IPS-18c (cell line): ENCODE results near the gene RAPGEF5.

Experiments
- H3K4me3 ChIP-seq: 2 replicates; pipeline ENCODE4 v1.7.0; 2013; ENCODE audit warnings: low read depth, mild to moderate bottlenecking, low read length, moderate library complexity; ENCODE audit not compliant: insufficient read depth
- H3K9me3 ChIP-seq: one replicate; pipeline ENCODE4 v1.6.1; 2013; ENCODE audit warnings: mild to moderate bottlenecking, low read length, moderate library complexity; ENCODE audit not compliant: control insufficient read depth, insufficient read depth

RAPGEF5 gene

DNA sequence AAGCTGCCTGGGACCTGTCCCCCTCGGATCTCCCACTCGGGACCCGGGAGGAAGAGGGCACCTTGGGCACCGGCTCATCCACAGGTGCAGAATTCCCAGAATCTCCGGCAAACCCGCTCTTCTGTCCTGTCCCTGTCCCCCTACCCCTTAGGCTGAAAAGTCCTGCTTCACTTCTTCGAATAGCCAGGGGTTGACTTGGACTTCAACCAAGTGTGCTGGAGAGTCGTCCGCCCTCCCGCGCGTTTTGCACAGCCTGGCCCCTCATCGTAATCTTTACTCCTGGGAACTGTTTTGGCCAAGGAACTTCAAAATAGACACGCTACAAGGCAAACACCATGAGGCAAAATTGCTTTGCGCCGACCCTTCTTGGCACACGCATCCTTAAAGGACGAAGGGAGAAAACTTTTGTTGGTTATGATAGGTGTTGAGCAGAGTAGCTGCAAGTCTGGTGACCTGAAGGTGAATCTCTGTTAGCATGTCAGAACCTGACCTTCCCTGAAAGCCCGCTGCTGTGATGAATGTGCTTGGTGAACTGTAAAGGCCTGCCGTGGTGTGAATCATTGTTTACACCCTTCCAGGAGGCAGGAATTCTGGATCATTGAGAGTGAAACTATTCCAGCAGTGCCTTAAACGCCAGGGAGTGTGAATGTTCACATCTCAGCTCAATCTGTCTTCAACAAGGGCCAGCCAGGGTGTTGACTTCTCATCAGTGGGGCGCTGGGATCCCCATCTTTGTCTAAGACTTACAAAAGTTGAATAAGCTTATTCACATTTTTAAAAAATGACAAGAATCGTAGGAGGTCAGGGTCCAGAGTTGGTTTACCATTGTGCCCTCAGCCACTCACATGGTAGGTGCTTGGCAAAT is 589 bp upstream of the RAPGEF5 start:
- H3K4me3 ChIP-seq, result peak overlapping the region; percentile 45
- H3K9me3 ChIP-seq, result peaks cover 2% of the 10 kb centered on the region

DNA sequence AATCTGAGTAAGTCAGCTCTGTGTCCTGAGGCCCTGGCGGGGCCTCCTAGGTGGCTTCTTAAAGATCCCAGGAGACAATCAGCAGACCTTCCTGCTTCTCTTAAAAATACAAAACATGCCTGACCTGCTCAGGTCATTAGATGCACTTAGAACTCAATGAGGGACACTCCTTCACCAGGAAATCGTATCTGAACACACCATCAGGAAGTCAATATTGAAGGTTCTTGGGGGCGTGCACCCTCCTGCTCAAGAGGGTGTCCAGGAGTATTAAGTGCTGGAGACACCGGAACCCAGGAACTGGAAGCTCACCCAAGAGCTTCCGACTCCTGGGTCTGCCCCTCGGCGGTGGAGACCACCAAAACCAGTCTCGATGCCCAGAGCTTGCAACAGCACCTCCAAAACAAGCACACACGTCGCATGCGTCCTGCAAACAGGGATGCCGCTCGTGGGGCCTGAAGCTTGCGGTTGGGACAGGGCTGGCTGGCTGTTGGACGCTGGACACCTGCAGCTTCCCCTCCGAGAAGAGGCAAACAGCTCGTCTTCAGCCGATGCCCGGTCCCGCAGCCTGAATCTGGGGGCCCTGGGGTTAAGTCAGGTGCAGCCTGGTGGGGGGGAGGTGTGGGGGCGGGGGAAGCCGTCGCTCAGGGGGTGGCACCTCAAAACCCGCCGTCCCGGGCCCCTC is 803 bp downstream of the RAPGEF5 start:
- peak overlapping the region; percentile 49 for H3K4me3 ChIP-seq
- H3K9me3 ChIP-seq, result peaks cover 2% of the 10 kb centered on the region

DNA sequence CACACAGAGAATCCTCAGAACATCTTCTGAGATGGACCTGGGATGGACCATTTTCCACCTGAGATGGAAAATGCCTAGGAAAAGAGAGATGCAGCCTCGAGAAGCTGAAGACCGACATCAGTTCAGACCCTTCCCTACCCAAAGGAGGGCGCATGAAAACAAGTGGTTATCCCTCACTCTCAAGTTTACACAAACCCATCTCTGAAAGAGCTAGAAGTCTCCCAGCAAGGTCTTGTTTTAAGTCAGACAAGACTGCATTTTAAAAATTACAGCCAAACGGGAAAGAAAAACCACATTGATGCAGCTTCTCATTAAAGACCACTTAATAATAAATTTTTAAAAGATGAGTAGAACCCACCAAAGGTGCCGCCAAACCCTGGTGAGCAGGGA is 1.3 kb downstream of the RAPGEF5 start:
- Histone ChIP-seq H3K4me3 (peak overlapping the region; percentile 49; the same call in 1 of the 2 replicates), H3K9me3 (peaks cover 2% of the 10 kb centered on the region)

DNA sequence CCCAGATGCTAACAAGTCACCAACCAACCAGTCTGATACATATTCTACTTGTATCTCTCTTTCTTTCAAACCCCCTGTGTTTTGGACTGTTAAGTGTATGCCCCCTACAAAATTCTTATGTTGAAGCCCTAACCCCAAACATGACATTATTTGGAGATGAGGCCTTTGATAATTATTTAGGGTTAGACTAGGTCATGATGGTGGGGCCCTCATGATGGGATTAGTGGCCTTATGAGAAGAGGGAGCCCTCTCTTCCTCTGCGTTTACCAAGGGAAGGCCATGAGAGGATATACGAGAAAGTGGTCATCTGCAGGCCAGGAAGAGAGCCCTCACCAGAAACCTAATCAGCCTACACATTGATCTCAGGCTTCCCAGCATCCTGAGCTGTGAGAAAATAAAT is 2.5 kb downstream of the RAPGEF5 start:
- no peak overlapping the region for H3K4me3 ChIP-seq

DNA sequence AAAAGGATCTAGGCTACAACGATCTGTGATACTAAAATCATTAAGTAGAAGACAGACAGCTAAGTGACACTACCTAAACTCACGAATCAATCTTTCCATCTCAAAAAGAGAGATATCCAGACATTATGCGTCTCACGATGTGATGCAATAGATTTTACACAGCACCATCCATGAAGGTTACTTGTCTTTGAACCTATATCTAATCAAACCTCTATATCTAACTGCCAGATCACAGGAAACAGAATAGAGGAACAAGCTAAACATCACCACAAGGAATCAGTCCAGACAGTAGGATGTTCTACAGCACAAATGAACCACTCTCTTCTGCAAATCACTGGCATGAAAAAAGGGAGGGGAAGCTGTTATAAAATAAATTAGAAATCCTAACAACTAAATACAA is 4.1 kb downstream of the RAPGEF5 start:
- Histone ChIP-seq H3K4me3 (no peak overlapping the region), H3K9me3 (no peaks in the 10 kb centered on the region)

More for the DNA sequence above, 2.5 kb downstream of the RAPGEF5 start:
- H3K9me3 ChIP-seq, result peaks cover 2% of the 10 kb centered on the region

DNA sequence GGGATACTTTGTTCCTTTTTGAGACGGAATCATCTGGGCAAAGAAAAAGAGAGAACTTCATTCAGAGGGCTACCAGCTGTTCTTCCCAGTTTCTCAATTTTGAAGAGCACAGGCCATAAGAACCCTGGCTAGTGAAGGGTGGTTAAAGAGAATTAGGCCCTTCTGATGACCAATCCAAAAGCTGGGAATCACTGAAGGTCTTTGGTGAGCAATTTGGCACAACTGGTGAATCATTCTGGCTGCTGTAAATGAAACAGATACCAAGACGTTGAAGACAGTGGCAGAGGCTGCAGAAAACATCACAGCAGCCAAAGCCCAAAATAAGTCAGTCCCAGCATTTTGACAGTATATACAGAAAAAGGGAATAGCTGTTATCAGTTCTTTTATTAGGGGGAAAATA is 5.1 kb downstream of the RAPGEF5 start:
- H3K4me3 ChIP-seq, result no peak overlapping the region
- H3K9me3 ChIP-seq, result no peaks in the 10 kb centered on the region

DNA sequence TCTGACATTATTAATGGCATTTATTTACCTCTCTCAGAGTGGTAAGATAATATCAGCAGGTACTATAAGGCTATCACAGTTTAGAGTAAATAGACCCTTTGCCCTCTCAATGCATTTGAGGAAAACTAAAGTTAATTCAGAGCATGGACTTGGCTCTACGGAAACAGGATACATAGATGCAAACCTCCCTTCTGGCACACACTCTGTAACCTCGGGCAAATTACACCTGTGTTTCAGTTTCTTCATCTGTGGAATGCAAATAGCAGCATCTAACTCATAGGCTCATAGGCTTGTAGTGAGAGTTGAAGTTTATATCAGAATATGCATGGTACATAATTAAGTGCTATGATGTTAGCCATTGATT is 5.6 kb downstream of the RAPGEF5 start:
- no peak overlapping the region for H3K4me3 ChIP-seq
- no peaks in the 10 kb centered on the region for H3K9me3 ChIP-seq

DNA sequence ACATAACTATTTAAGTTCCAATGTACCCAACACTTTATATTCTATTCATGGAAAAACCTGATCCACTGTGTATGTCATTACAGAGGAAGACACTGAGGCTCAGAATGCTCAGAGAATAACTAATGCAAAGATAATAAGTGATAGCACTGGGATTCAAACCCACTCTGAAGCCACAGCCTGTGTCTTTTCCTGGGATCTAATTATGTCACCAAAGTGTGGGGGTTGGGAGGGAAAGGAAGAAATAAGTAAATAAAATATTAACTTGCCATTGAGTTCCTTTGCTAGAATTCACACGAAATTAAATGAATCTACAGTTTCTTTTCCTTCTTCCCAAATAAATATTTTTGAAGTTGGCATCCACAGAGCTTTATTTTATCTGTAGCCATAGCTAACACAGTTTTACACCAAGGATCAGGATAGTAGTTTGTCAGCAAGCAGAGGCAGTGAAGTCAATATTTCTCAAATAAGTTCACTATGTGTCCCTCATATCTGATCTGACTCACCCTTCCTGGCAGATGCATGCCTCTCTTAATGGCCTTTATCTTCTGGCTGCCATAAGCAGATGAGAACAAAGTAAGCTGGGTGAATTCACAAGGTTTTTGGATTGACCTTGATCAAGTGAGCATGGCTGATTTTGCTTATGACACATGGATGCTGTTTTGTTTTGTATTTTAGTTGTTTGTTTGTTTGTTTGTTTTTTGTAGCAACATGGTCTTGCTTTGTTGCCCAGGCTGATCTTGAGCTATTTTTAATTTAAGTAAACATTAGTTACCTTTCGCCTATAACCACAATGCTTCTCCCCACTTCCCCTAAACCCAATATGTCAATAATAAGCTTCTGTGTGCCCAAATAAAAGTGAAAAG is 6.3 kb downstream of the RAPGEF5 start:
- Histone ChIP-seq H3K9me3 (no peaks in the 10 kb centered on the region), H3K4me3 (no peak overlapping the region)

GRCh38 chr7:22348379-22348778 is 8.6 kb downstream of the RAPGEF5 start:
- no peaks in the 10 kb centered on the region for H3K9me3 ChIP-seq

DNA sequence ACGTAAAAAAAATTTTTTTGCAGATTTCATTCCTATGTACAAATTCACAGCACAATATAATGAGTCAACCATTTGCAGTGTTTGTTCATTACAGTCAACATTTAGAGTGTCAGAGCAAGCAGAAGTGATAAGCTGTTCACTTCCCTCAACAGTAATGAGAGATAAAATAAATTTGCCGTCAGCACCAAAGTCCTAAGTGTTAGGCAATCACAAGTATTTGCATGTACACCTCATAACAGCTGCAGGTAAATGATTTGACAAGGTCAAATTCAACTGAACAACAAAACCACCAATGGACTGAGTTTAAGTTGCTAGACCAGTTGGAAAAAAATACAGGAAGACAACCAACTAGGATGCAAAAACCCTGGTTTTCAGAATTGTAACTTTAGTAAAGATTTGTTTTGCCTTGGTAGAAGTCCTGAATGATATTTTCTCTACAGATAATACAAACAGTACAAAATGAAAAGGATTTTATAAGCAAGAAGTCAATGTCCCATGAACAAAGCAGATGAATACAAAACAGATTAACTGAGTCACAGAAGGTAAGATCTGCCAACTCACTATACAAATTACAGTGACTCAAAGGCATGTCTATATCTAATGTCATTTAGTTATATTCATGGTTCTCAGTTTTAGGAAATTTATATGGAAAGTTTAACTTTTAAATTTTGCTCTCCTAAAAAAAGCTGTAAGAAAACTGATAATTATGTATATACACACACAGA is 10.4 kb downstream of the RAPGEF5 start:
- Histone ChIP-seq H3K4me3 (no peak overlapping the region), H3K9me3 (peaks cover 3% of the 10 kb centered on the region)

More at GRCh38 chr7:22348379-22348778, 8.6 kb downstream of the RAPGEF5 start:
- H3K4me3 ChIP-seq, result no peak overlapping the region

- Histone ChIP-seq H3K9me3 (peaks cover 7% of the 10 kb centered on the region), H3K4me3 (no peak overlapping the region)
Observed at GRCh38 chr7:22344655-22345054, 12.3 kb downstream of the RAPGEF5 start.

DNA sequence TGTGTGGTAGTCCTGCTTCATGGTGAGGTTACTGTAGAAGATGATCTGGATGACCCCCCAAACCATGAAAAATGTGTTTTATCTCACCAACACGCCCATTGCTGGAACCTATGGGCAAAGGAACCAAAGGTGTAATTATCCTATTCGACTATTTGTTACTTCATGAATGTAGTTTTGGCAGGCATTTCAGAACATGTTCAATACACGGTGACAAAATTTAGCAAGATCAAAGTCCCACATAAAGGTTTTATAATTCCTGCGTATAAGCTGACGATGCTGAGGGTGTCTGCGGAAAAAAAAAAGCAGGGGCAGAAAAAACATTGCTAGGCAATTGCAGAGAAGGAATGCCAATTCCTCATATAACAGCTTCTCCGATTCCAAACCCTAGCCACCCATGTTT is 13.3 kb downstream of the RAPGEF5 start:
- Histone ChIP-seq H3K4me3 (no peak overlapping the region), H3K9me3 (peaks cover 7% of the 10 kb centered on the region)

GRCh38 chr7:22343071-22343470 is 13.9 kb downstream of the RAPGEF5 start:
- Histone ChIP-seq H3K4me3 (no peak overlapping the region), H3K9me3 (peaks cover 7% of the 10 kb centered on the region)

DNA sequence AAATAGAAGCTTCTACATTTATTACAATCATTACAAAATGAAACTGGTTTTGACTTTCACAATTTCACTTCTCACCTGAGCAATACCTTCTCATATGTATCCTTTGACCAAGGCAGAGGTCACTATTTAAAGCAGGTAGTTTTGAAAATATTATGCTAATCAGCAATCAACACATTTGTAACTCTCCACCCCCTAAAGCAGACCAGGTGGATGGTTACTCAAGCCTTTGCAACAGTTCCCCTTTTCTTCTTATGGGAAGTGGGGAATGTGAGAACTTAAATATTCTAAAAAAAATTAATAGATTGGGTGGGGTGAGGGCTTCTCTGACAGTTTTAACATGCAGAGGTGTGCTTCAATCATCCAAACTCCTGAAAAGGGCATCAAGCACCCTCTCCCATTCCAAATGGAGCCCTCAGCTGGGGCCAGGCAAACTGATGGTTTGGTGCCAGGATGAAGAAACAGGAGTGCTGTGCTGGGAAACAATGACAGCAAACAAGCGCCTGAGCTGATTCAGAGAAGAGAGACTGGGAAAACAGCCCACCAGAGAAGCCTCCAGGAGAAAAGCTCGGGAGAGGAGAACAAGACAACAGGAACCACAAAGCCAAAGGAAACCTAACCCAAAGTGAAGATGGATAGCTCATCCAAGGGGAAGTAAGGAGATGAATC is 17.1 kb downstream of the RAPGEF5 start:
- H3K9me3 ChIP-seq, result peaks cover 7% of the 10 kb centered on the region
- H3K4me3 ChIP-seq, result no peak overlapping the region

DNA sequence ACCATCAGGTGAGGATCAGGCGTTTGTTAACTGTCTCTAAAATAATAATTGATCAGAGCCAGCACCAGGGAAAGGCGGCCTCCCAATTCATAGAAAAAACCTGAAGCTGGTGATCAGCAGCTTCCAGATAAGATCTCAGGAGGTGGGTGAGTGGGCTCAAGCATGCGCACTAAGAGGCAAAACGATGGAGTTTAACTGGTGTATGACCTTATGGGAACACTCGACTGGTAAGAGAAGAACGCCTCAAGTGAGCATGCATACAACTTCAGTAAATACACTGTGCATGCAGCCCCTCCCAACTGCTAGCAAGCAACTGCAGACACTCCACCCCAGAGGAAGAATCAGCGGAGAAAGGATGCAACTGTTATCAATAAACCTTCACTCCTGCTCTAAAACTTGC is 18.1 kb downstream of the RAPGEF5 start:
- H3K9me3 ChIP-seq, result peaks cover 7% of the 10 kb centered on the region
- H3K4me3 ChIP-seq, result no peak overlapping the region; the same call in 1 of the 2 replicates

DNA sequence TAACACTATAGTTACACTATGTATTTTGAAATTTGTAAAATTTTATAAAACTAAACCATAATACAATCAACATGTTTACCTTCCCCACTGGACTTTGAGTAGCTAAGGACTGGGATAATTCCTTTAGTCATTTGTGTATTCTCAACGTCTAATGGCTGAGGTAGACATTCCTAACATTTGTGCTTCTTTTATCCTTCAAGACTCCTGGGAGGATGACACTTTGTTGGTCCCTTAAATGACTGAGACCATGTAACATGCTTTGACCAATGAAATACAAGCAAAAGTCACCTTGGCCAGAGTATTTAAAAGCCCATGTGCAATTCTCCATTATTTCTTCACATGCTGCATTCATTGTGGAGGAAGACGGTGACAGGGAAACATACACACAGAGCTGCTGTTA is 18.5 kb downstream of the RAPGEF5 start:
- no peak overlapping the region for H3K4me3 ChIP-seq
- H3K9me3 ChIP-seq, result peaks cover 7% of the 10 kb centered on the region
